ENCODE results near the gene THOP1.

THOP1 gene

DNA sequence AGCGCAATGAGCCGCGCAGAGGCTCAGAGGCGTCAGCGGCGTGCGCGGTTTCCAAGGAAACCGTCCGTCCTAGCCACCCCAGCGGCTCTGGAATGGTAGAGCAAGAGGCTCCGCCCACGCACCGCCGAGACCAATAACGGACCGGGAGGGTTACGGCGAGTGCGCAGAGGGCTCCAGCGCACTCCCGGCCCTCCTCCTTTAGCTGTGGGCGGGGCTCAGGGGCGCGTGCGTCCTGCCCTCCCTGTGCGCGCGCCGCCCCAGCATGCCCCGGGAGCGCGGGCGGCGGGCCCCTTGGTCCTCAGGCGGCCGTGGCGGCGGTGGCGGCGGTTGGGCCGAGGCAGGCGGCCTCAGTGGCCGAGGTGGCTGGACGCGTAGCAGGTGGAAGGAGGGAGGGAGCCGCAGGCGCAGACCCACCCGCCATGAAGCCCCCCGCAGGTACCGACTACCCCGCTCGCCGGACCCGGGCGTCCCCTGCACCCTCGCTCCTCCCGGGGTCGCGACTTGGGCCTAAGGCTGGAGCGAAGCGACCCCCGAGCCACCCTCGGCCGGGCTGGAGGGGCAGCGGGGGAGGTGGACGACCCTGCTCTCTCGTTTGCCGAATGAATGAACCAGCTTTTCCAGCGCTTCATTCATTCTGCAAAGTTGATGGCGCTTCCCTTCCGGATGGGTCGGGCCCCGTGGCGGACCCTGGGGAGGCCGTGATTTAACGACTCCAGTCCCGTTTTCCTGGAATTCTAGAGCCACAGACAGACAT is at the start of gene THOP1:
THOP1 (plus strand) TSS at position 260 of the 754 bp plus-strand sequence; CDS start at position 420, 160 bp downstream.
- DNase-seq (ENCODE audit: low read depth): peak; percentile 100

DNA sequence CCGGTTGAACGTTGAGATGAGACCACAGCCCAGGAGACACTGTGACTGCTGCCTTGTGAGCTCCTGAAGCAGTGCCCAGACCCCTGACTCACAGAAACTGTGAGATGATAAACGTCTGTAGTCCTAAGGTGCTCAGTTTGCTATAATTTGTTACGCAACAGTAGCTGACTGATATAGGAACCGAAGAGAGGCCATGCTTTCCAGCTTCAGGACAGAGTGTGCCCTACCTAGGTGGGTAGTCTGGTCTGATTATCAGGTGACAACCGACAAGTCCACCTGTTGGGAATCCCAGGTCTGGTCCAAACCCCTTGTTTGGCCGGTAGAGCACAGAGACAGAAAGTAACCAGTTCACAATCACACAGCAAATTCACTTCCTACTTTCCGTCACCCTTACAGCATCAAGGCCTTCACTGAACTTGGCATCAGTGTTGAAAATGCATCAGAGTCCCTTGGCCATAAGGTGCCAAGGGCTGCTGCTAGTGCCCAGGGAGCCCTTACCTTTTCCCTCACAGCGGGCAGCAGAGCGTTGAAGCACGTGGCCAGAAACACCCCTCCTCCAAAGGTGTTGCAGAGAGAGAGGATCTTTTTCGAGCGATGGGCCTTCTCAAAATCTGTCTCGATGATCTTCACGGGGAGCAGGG is 48.6 kb upstream of the THOP1 start:
- DNase-seq (ENCODE audit: low read depth): no peak

DNA sequence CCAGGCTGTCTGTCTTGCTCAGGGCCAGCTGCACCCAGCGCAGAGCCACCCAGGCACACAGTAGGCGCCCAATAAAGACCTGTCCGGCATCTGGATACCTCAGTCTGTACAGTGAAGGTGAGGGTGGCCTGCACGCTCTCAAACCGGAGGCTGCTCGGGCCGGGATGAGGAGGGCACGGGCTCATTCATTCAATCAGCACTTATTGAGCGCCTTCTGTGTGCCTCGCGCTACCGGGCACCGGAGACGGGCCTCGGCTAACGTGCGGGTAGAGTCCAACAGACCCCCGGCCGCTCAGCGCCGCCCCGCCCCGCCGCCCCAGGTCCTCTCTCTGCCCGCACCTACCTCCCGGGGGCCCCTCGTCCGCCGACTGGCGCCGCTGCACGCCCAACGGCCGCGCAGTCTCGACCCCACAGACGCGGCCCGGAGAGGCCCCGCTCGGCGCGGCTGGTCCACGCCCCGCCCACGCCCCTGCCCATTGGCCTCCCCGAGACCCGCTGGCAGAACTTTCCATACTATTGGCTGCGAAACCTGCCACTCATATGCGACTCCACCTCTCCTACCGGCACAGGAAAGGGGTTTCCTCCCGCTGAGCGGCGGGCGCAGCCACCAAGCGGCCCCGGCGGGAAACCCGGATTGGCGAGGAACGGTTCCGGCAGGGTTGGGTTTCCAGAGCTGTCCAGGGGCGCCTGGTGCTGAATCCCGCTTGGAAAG is 45.5 kb upstream of the THOP1 start, which contains the start of gene SLC39A3:
SLC39A3 (minus strand) TSS at position 416 of the 712 bp plus-strand sequence. CDS start 2,760 bp downstream, outside the sequence.
- DNase-seq (ENCODE audit: low read depth): peak; percentile 99

DNA sequence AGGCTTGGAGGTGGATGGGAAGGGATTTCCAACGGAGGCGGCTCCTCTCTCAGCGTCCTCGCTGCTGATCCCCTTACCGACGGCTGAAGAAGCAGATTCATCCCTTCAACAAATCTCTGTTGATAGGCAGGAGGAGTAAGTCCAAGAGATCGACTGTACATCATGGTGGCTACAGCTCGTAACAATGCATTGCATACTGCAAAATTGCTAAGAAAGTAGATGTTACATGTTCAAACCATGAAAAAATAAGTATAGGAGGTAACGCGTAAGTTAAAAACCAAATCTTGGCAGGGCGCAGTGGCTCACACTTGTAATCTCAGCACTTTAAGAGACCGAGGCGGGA is 45.0 kb upstream of the THOP1 start:
- DNase-seq (ENCODE audit: low read depth): no peak

DNA sequence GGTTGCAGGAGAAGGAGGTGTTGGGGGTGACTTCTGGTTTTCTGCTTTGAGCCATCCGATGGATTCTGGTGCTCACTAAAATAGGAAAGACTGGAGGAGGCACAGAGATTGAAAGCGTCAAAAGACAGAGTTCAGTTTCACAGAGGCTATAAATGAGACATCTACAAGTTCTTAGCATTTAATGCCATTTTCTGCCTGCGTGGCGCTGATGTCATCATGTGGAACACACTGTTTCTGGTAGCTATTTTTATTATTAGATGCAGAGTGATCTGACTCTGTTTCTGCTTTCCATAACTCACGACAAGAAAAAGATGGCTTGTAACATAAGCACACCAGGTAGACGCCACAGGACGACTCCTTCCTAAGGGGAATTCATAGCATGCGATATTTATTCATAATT is 42.2 kb upstream of the THOP1 start:
- no peak for DNase-seq (ENCODE audit: low read depth)

DNA sequence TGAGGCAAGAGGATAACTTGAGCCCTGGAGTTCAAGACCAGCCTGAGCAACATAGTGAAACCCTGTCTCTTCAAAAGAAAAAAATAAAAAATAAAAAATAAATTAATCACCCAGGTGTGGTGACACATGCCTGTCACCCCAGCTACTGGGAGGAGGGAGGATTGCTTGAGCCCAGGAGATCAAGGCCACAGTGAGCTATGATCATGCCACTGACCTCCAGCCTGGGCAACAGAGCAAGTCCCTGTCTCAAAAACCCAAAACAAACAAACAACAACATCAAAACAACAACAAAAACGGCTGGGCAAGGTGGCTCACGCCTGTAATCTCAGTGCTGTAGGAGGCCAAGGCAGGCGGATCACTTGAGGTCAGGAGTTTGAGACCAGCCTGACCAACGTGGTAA is 41.2 kb upstream of the THOP1 start:
- no peak for DNase-seq (ENCODE audit: low read depth)

DNA sequence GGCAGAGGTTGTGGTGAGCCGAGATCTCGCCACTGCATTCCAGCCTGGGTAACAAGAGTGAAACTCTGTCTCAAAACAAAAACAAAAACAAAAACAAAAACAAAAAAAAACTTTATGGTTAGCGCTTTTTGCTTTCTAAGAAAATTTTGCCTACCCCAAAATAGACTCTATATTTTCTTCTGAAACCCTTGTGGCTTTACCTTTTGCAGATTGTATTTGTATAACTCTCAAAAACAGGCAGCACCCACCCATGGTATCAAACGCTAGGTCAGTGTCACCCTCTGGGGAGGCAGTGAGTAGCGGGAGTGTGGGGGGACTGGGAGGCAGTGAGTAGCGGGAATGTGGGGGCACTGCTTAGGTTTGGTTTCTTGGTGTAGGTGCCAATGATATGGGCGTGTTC is 38.0 kb upstream of the THOP1 start:
- no peak for DNase-seq (ENCODE audit: low read depth)

DNA sequence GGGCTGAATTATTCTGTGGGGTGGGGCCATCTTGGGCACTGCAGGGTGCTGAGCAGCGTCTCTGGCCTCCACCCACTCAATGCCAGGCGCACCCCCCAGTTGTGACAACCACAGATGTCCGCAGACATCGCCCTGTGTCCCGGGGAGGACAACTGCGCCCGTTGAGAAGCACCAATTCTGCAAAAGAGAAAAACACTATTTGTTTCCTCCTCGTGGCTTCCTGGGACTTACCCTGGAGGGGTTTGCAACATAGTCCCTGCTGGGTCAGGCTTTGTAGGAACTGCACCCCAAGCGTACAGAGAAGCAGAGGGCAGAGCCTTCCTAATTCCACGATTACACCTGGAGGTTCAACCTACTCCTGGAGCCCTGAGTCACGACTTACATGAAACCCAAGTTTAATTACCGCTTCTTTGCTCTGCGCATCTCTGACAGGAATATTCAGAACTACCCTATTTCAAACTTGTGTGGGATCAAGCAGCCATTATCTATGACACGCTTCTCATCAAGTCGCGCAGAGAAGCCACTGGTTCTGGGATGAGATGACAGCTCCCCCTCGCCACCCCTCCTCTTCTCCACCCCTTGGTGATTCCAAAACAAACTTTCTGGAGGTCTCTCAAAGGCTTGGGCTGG is 34.4 kb upstream of the THOP1 start:
- DNase-seq (ENCODE audit: low read depth): no peak

DNA sequence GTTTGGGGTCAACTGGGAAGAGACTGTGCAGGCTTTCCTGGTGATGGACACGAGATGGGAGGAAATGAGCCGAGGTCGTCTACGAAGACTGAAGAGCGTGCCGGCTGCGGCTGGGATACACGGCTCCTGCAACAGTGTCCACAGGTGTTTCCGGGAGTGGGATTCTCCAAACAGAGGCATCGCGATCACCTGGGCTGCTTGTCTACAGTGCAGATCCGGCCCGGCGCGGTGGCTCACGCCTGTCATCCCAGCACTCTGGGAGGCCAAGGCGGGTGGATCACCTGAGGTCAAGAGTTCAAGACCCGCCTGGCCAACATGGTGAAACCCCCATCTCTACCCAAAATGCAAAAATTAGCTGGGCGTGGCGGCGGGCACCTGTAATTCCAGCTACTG is 33.9 kb upstream of the THOP1 start:
- DNase-seq (ENCODE audit: low read depth): no peak

DNA sequence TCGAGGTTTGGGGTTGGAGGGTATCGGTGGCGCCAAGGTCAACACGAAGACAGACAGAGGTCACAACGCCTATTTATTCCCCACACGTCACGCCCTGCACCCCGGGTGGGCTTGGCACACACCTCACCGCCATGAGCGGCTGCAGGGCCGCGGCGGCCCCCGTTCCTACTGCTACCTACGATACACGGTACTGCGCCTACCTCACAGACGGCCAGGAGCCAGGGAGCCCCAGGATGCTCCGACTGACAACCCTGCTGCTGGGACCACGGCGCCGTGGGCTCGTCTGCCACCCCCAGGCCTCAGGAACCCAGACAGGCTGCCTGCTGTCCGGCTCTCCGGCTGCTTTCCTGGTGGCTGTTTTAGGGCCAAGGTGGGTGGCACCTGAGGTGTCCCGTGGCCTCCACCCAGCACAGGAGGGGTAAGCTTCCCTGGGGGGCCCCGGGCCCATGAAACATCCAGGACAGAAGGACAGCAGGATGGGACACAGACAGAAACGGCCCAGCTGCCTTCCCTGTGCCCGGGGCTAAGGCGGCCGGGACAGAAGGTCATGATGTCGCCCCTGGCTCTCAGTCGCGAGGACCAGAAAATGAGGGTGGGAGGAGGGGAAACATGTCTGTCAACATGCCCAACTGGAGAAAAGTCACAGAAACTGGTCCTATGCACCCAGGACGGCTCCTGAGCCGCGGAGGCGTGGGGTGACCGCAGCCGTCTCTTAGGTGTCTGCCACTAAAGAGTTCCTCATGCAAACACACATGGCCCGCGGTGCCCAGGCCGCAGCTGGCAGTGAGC is 30.4 kb upstream of the THOP1 start:
- DNase-seq (ENCODE audit: low read depth): no peak

DNA sequence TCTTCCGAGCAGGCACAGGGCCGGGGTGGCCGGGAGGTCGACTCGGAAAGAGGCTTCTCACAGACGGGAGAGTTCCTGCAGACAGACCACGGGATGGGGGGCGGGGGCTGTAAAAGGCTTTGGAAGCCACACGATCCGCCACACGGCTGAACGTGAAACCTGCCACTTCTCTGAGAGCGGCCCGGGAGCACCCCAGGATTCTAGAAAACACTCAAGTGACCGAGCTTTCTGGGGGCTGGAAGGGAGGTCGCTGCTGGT is 29.9 kb upstream of the THOP1 start:
- DNase-seq (ENCODE audit: low read depth): no peak

DNA sequence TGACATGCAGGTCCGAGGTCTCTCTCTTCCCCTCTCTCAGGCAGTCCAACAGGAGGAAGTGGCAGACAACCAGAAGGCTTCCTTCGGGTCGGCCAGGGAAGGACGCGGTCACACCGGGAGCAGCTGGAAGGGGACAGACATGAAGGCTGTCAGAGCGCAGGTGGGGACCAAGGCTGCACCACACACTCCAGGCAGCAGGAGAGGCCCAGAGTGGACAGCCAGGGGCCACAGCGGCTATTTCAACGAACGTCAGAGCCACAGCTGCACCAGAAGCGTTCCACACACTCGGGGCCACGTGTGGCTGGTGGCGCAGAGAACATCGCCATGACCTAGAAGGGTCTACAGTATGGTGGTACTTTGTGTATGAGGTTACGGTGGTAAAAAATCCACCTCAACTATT is 29.5 kb upstream of the THOP1 start:
- no peak for DNase-seq (ENCODE audit: low read depth)

DNA sequence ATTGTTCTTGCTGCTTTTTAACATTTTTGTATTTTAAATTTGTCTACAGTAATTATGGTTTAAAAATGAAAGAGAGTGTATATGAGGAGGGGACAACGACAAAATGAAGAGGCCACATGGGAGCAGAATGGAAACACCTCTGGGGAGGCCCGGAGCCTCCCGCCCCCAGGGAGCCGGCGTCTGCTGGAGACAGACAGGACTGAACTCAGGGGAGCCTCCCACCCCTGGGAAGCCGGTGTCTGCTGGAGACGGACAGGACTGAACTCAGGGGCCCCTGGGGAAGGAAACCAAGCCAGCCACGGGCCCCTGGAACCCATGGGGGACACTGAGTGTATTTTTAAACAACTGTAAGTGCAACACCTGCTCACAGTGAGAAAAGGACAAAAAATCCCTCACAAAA is 28.8 kb upstream of the THOP1 start:
- no peak for DNase-seq (ENCODE audit: low read depth)

DNA sequence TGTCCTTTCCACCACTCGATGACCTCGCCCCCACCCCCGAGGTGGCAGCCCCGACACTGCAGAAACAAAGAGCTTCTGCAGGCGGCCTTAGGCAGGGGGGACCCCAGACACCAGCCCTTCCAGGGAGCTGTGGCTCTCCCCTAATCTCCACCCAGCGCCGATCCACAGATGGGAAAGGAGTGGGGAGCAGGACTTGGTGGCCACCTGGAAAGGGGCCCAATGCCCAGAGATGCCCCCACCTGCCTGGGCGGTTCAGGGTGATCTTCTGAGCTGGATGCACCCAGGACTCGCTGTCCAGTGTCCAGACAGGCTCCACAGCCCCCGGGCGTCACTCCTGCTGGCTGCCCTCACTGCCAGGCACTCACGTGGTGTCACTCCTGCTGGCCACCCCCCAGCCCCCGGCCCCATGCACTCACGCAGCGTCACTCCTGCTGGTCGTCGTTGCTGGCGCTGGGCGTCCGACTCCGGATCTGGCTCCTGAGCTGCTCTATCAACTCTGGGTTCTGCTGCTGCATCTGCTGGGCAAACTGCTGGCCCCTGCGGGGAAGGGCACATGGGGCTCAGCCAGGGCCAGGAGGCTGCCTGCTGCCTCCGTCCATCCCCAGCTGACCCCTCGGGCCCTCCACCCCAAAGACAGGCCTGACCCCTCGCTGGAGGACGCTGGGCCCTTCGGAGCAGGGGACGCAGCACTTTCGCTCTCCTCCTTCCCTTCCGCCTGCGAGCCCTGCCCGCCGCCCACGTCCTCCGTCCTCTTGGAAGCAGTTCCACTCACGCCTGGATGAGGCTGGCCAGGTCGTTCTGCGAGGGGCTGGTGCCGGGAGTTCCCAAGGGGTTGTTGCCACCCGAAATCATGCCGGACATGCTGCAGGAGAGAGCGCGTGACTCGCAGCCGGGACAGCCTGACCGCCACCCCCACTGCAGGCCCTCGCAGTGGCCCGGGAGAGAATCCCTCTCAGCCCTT is 28.1 kb upstream of the THOP1 start:
- DNase-seq (ENCODE audit: low read depth): no peak

DNA sequence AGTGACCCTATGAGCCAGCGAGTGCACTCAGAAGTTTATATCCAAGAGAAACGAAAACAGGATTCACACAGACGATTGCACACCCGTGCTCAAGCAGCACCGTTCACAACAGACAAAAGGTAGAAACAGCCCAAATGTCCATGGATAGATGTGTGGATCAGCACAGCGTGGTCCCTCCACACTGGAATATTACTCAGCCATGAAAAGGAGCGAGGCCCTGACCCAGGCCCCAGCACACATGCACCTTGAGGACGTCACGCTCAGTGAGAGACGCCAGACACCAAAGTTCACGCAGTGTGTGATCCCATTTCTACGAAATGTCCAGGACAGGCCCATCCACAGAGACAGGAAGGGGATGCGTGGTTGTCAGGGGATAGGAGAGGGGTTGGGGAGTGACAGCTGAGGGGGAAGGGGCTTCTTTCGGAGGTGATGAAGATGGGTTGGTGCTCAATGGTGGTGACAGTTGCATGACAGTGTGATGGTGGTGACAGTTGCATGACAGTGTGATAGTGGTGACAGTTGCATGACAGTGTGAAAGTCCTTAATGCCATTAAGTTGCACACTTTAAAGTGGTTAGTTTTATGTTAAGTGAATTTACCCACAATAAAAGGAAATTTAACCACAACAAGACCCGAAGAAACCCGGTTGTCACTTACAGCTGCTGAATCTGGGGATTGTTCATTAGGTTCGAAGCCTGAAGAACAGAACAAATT is 26.5 kb upstream of the THOP1 start:
- no peak for DNase-seq (ENCODE audit: low read depth)

DNA sequence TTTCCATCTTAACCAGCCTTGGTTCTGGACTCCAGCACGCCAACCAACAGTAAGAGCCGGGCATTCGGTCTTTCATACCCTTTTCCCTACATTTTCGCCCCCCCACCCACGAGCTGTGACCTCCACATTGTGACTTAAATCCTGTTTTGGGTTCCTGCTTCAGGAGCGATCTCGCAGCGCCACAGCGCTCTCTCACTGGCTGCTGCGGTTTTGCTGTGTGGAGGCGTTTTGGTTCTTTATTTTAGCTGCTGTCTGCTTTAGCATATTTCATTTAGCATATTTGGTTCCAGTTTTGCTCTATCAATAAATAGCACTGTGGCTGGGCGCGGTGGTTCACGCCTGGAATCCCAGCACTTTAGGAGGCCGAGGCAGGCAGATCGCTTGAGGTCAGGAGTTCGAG is 25.9 kb upstream of the THOP1 start:
- no peak for DNase-seq (ENCODE audit: low read depth)

DNA sequence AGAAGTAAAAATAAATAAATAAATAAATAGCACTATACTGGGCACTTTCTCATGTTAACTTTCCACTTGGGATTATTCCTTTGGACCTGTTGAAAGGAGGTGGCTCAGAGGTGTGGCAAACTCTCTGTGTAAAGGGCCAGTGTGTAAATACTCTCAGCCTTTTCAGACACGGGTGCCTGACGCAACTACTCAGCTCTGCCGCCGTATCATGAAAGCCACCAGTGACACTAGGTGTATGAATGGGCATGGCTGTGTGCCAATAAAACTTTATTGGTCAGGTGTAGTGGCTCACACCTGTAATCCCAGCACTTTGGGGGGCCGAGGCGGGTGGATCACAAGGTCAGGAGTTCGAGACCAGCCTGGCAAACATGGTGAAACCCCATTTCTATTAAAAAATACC is 25.3 kb upstream of the THOP1 start:
- DNase-seq (ENCODE audit: low read depth): no peak

DNA sequence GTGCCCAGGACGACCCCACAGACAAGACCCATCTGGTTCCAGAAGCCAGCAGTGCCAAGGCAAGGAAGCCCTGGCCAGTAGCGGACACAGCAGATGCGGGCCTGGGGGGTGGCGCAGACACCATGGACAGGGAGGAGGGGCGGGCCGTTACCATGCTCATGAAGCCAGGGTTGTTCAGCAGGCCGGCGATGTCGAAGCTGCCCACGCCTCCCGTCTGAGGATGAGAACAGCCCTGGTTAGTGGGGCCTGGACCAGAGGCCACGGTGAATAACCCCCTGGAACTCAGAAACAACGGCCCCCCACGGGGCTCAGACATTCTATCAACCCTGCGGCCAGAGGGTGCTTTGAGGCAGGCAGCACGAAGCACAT is 24.0 kb upstream of the THOP1 start:
- DNase-seq (ENCODE audit: low read depth): no peak

DNA sequence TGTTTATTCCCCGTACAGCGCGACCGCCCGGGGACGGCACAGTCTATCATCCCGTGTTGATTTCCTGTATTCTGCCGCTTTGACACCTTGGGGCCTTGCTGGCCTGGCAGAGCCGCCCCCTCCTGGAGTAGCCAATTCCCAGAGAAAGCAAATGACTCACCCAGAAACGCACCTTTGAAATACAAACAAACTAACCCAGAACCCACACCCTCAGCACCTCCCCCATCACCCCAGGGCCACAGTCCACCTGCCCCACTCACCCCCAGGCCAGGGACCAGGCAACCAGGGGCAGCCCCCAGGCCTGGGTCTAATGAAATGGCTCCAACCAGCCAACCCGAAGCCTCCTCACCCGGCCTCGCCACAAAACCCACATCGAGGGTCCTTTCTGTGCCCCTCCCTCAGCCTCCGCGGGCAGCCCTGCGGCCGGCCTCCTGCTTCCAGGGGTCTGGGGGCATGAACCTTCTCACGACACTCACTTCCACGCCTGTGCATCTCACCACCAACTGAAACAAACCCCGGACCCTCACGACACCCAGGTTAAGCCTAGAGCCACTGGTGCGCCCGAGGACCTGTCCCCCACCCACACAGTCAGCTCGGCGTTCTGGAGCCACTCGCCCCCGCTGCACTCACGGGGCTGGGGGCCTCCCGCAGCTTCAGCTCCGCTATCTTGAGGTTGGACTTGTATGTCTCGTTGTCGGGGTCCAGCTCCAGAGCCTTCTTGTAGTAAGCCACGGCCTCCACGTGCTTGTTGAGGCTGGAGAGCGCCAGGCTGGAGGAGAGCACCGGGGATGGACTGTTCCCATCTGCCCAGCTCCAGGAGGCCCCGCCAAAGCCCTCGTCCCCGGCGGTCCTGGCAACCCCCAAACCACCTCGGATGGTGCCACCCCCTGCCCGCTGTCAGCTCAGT is 23.2 kb upstream of the THOP1 start:
- no peak for DNase-seq (ENCODE audit: low read depth)
